Stimulated activated effector memory CD8-positive, alpha-beta T cell treated with anti-CD3 and anti-CD28 coated beads, Interleukin-12 subunit alpha, Interleukin-12 subunit beta, amount 100 ng/mL, for 72 hours (primary cell): ENCODE data around the gene KLF6.
A peak's percentile ranks its signal among the peaks of the same experiment; 100 is the strongest.

Experiments
- ATAC-seq: fragments of 150-1000 bp; cut with Tn5 transposase; 2 replicates; pipeline ENCODE4 v1.10.0; 2021
- DNase-seq, 2 donors: peaks; one replicate each; pipeline ENCODE4 v3.0.0; 2021 to 2022; ENCODE audit warnings: low spot score in 2 of 2
- H3K27ac Mint-ChIP-seq: one replicate; pipeline ENCODE4 v1.8.0; 2022; ENCODE audit warnings: mild to moderate bottlenecking, mixed read lengths
- H3K36me3 Mint-ChIP-seq: one replicate; pipeline ENCODE4 v1.8.0; 2022; ENCODE audit warnings: mild to moderate bottlenecking, mixed read lengths
- H3K4me1 Mint-ChIP-seq: one replicate; pipeline ENCODE4 v1.8.0; 2022; ENCODE audit warnings: mixed read lengths
- H3K4me3 Mint-ChIP-seq: one replicate; pipeline ENCODE4 v1.8.0; 2022; ENCODE audit warnings: mild to moderate bottlenecking, mixed read lengths
- H3K9me3 Mint-ChIP-seq: one replicate; pipeline ENCODE4 v1.8.0; 2022; ENCODE audit warnings: mixed read lengths

The KLF6 gene

GRCh38 chr10:3785251-3785850 is 342 bp upstream of the KLF6 start:
- peaks cover 6% of the 10 kb centered on the region for H3K9me3 Mint-ChIP-seq
- H3K4me1 Mint-ChIP-seq, result peaks cover 42% of the 10 kb centered on the region
- peaks cover 68% of the 10 kb centered on the region for H3K36me3 Mint-ChIP-seq

GRCh38 chr10:3783682-3784432 is 1.2 kb downstream of the KLF6 start:
- H3K36me3 Mint-ChIP-seq, result peaks cover 83% of the 10 kb centered on the region
- peak; percentile 23 to 79 for DNase-seq
- H3K4me1 Mint-ChIP-seq, result peaks cover 57% of the 10 kb centered on the region
- no peak for ATAC-seq
- peak overlapping the region; percentile 98 for H3K4me3 Mint-ChIP-seq
- H3K9me3 Mint-ChIP-seq, result no peaks in the 10 kb centered on the region
- peak overlapping the region; percentile 100 for H3K27ac Mint-ChIP-seq

More at GRCh38 chr10:3785251-3785850, 342 bp upstream of the KLF6 start:
- DNase-seq (peak; percentile 99 to 100), ATAC-seq (peak; percentile 83)
- Mint-ChIP-seq H3K27ac (peak overlapping the region; percentile 100), H3K4me3 (peak overlapping the region; percentile 98)

GRCh38 chr10:3783316-3783681 is 1.7 kb downstream of the KLF6 start:
- H3K9me3 Mint-ChIP-seq, result no peaks in the 10 kb centered on the region
- ATAC-seq (peak; percentile 41), DNase-seq (peak in 1 of 2 donors; percentile 44)
- peaks cover 89% of the 10 kb centered on the region for H3K36me3 Mint-ChIP-seq
- peak overlapping the region; percentile 100 for H3K27ac Mint-ChIP-seq
- peaks cover 61% of the 10 kb centered on the region for H3K4me1 Mint-ChIP-seq
- peak overlapping the region; percentile 98 for H3K4me3 Mint-ChIP-seq

- DNase-seq, result peak; percentile 42 to 85
- peak overlapping the region; percentile 98 for H3K4me3 Mint-ChIP-seq
- no peaks in the 10 kb centered on the region for H3K9me3 Mint-ChIP-seq
- H3K4me1 Mint-ChIP-seq, result peaks cover 67% of the 10 kb centered on the region
- H3K27ac Mint-ChIP-seq, result peak overlapping the region; percentile 100
- peak; percentile 38 for ATAC-seq
- H3K36me3 Mint-ChIP-seq, result peaks cover 95% of the 10 kb centered on the region
These were observed 2.3 kb downstream of the KLF6 start for GRCh38 chr10:3782451-3783315.

GRCh38 chr10:3782146-3782450 is 2.9 kb downstream of the KLF6 start:
- ATAC-seq (no peak), DNase-seq (peak in 1 of 2 donors; percentile 72)
- Mint-ChIP-seq H3K4me3 (peak overlapping the region; percentile 98), H3K9me3 (no peaks in the 10 kb centered on the region), H3K27ac (peak overlapping the region; percentile 100), H3K4me1 (peaks cover 67% of the 10 kb centered on the region), H3K36me3 (peaks cover 100% of the 10 kb centered on the region)

GRCh38 chr10:3781468-3782145 is 3.4 kb downstream of the KLF6 start:
- Mint-ChIP-seq H3K9me3 (no peaks in the 10 kb centered on the region), H3K36me3 (peaks cover 100% of the 10 kb centered on the region)
- peak; percentile 48 to 80 for DNase-seq

DNA sequence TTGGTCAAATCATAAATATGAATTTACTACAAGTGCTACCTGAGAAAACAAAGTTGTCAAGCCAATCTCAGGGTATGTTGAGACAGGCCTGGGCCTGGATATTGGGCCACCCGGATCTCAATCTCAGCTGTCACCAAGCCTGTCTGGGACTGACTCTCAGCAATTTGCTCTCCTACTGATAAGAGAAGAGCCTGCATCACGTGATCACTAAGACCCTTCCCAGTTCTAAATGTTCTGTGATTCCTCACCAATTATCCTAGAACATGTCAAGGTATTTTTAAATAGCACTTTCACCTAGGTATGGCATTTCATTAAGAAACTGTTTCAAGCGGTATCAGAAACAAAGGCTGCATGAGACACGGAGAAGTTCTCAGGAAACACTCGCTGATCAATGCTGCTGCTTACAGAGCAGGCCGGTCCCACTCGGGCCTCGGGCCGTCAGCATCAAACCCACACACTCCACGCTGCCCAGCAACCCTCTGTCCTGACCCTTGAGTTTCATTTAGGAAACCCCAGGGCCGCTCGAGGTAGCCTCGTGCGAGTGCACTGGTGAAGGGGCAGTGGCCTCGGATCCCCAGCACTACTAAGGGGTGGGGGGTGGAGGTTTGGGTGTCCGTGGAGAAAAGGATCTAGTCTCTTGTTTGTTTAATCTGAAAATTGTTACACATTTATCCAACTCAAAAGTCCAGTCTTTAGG is 4.1 kb downstream of the KLF6 start:
- H3K9me3 Mint-ChIP-seq, result no peaks in the 10 kb centered on the region
- H3K4me3 Mint-ChIP-seq, result peak overlapping the region; percentile 98
- DNase-seq (peak; percentile 27 to 65), ATAC-seq (no peak)
- peaks cover 100% of the 10 kb centered on the region for H3K36me3 Mint-ChIP-seq
- H3K27ac Mint-ChIP-seq, result peak overlapping the region; percentile 100
- H3K4me1 Mint-ChIP-seq, result peaks cover 61% of the 10 kb centered on the region

More at GRCh38 chr10:3781468-3782145, 3.4 kb downstream of the KLF6 start:
- H3K4me3 Mint-ChIP-seq, result peak overlapping the region; percentile 98
- peaks cover 64% of the 10 kb centered on the region for H3K4me1 Mint-ChIP-seq
- peak overlapping the region; percentile 100 for H3K27ac Mint-ChIP-seq
- peak; percentile 14 for ATAC-seq

DNA sequence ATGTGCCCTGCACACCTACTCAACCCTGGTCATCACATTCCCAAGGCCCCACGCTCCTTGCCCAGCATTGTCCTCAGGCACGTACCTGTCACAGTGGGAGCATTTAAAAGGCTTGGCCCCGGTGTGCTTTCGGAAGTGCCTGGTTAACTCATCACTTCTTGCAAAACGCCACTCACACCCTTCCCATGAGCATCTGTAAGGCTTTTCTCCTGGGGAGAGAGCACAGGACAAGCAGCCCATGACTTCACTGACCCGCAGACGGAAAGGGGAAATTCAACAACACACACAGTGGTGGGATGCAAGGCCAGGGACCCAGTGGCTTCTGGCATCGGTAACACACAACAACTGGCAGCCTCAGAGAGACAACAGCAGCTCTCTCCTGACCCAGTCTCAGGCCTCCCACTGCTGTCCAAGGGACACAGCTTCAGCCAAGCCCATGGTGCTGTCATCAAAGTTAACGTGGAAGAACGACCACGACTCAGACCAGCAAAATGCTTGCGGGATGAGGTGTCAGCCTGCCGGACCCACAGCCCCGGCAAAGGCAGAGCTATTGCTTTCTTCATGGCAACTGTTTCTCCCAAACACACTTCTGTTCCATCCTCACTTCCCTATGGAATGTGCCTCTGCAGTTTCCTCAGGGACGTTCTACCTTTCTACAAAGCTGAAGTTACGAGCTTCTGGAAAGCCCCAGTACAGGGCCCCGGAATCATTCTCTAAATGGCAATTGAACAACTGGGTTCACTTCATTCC is 4.8 kb downstream of the KLF6 start:
- H3K36me3 Mint-ChIP-seq, result peaks cover 100% of the 10 kb centered on the region
- peak in 1 of 2 donors; percentile 58 for DNase-seq
- peaks cover 65% of the 10 kb centered on the region for H3K4me1 Mint-ChIP-seq
- H3K27ac Mint-ChIP-seq, result peak overlapping the region; percentile 100
- no peak for ATAC-seq
- H3K9me3 Mint-ChIP-seq, result no peaks in the 10 kb centered on the region
- H3K4me3 Mint-ChIP-seq, result peak overlapping the region; percentile 98

DNA sequence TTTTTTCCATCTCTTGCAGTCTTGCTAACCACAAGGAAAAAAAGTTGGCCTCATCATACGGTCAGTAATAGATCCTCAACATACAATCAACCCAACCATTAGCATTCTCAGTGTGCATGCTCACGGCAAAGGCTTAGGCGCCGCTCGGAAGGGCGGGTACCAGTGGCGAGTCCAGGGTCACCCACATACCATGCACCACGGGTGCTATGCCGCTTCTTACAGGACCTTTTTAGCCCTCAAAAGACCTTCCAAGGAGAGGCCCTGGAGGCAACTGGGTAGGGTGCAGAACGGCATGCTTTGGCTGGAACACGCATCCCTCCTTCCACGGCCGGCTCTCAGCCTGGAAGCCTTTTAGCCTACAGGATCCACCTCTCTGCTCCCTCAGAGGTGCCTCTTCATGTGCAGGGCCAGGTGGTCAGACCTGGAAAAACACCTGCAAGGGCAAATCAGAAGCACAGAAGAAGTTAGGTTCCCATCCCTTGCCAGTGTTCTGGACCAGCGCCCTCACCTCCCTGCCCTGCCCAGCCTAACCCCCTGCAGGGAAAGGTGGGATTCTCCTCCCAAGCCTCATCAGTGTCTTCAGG is 5.8 kb downstream of the KLF6 start:
- Mint-ChIP-seq H3K27ac (peak overlapping the region; percentile 100), H3K9me3 (no peaks in the 10 kb centered on the region), H3K36me3 (peaks cover 100% of the 10 kb centered on the region), H3K4me1 (peaks cover 73% of the 10 kb centered on the region), H3K4me3 (peak overlapping the region; percentile 98)
- no peak for ATAC-seq
- DNase-seq, result no peak

DNA sequence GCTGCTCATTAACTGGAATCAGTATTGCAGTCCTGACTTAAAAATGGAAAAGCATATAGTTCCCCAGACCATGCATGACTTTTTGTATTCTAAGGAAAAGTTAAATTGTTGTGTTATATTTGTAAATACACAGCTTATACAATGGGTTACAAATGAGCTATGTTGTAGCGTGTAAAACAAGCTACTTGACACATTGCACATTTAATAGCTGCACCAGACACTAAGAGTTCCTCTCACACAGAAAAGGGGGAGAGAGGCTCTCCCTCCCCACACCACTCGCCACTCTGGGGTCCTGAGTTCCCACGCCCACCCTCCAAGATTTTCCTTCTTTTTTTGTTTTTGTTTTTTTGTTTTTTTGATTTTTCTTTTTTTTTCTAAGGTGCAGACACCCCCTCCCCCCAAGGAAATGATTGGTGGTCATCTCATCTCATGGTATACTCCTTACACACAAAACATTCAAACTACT is 6.3 kb downstream of the KLF6 start:
- DNase-seq, result no peak

DNA sequence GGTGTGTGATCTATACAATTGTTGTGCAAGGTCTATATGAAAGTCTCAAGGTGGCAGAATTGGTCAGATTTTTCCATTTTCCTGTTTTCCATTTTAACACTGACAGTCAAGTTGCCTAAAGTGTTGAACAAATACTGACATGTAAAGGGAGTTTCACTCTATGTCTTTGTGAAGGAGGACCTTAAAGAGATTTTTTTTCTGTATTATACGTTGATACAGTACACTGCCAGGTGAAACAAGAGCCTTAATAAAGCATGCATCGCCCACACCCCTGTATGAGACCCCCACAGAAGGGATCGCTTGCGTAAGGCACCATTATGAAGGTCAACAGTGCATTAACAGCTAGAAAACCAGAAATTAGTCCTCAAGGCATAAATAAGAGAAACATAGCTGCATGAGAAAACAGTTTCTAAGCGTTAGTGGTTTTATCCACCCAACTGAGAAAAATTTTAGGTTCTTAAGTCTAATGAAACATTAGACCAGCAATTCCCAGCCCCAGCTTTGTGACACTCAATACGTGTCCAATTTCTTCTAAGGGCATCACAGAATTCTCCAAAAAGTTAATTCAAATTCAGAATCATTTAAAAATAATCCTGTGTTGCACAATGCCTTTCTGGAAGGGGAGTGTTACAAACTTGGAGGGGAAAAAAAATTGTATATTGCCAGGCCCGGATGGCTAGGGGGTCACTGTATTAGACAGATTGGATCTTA is 6.9 kb downstream of the KLF6 start:
- H3K4me3 Mint-ChIP-seq, result peak overlapping the region; percentile 98
- ATAC-seq, result no peak
- H3K9me3 Mint-ChIP-seq, result no peaks in the 10 kb centered on the region
- H3K27ac Mint-ChIP-seq, result peak overlapping the region; percentile 100
- H3K4me1 Mint-ChIP-seq, result peaks cover 77% of the 10 kb centered on the region
- DNase-seq, result no peak
- H3K36me3 Mint-ChIP-seq, result peaks cover 96% of the 10 kb centered on the region

More for the DNA sequence above, 6.3 kb downstream of the KLF6 start:
- peak overlapping the region; percentile 100 for H3K27ac Mint-ChIP-seq
- ATAC-seq, result no peak
- H3K36me3 Mint-ChIP-seq, result peaks cover 100% of the 10 kb centered on the region
- H3K9me3 Mint-ChIP-seq, result no peaks in the 10 kb centered on the region
- H3K4me1 Mint-ChIP-seq, result peaks cover 78% of the 10 kb centered on the region
- H3K4me3 Mint-ChIP-seq, result peak overlapping the region; percentile 98

GRCh38 chr10:3776796-3777571 is 8.0 kb downstream of the KLF6 start:
- H3K4me1 Mint-ChIP-seq, result peaks cover 66% of the 10 kb centered on the region
- H3K27ac Mint-ChIP-seq, result peak overlapping the region; percentile 100
- ATAC-seq (peak; percentile 78), DNase-seq (no peak)
- H3K36me3 Mint-ChIP-seq, result peaks cover 84% of the 10 kb centered on the region
- peak overlapping the region; percentile 98 for H3K4me3 Mint-ChIP-seq
- no peaks in the 10 kb centered on the region for H3K9me3 Mint-ChIP-seq
